ENCODE measurements around the gene ATP13A1.

DNA sequence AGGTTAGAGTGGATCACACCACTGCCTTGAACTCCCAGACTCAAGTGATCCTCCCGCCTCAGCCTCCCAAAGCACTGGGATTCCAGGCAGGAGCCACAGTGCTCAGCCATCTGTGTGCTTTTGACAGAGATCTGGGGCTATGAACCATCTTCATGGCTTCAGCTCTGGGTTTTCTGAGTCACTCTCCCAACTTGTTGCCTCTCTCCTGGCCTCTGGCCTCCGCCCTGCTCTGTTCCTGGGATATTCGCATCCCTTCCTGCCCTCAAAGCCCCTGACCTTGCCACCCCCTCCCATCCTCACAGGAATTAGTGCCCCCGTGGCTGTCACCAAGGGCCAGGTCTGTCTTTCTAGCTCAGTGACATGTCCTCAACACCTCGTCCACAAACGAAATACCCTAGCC, 14.3 kb downstream of the ATP13A1 start:
- TF ChIP-seq, protein P1, sequence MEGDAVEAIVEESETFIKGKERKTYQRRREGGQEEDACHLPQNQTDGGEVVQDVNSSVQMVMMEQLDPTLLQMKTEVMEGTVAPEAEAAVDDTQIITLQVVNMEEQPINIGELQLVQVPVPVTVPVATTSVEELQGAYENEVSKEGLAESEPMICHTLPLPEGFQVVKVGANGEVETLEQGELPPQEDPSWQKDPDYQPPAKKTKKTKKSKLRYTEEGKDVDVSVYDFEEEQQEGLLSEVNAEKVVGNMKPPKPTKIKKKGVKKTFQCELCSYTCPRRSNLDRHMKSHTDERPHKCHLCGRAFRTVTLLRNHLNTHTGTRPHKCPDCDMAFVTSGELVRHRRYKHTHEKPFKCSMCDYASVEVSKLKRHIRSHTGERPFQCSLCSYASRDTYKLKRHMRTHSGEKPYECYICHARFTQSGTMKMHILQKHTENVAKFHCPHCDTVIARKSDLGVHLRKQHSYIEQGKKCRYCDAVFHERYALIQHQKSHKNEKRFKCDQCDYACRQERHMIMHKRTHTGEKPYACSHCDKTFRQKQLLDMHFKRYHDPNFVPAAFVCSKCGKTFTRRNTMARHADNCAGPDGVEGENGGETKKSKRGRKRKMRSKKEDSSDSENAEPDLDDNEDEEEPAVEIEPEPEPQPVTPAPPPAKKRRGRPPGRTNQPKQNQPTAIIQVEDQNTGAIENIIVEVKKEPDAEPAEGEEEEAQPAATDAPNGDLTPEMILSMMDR (conservative IDR thresholded peaks at IDR 0.05; ENCODE audit: low read depth, low read length) = no peak
- TF ChIP-seq EZH2 (IDR thresholded peaks at IDR 0.05; ENCODE audit: low read length, unreplicated experiment) = no peak

Measured in PC-3 (cell line).